PC-3 (cell line): Measurements from ENCODE around the gene STXBP5.

Experiments
- CTCF ChIP-seq: fragments of 300-600 bp; sonication (generic); conservative IDR thresholded peaks from 2 replicates; pipeline ENCODE4 v1.5.1; 2017; ENCODE audit warnings: antibody characterized with exemption, low read depth, mild to moderate bottlenecking, low read length
- EZH2 ChIP-seq: fragments of 300-600 bp; sonication (generic); IDR thresholded peaks from one replicate; pipeline ENCODE4 v1.6.1; 2017; ENCODE audit warnings: antibody characterized with exemption, mild to moderate bottlenecking, low read length; ENCODE audit not compliant: unreplicated experiment
- EZH2phosphoT487 ChIP-seq: fragments of 300-600 bp; sonication (generic); IDR thresholded peaks from 2 replicates; pipeline ENCODE4 v1.6.1; 2018; ENCODE audit warnings: mild to moderate bottlenecking, antibody characterized with exemption, low read length, borderline replicate concordance

DNA sequence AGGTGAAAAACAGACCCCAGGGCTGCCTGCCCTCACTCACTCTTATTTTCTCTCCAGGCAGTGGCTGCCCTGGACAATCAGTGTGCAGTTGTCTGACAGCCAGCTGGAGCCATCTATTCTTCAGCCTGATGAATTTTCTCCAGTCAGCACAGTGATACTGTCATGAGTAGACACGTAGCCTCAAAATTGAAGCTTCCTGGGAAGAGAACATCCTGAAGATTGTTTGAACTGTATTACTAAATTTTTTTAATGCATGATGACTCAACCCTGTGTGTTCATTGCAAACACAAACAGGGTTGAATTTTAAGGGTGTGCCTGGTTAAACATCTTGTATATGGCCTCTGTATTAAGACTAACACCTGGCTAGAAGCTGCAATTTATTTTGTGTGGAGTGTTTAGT, 49.8 kb upstream of the STXBP5 start:
- no peak for TF ChIP-seq EZH2
- TF ChIP-seq CTCF, result no peak
- TF ChIP-seq EZH2phosphoT487, result no peak
